DOHH2 (cell line): ENCODE measurements around the gene LDLRAD4.

Source experiments
- H3F3A ChIP-seq: fragments of 200-600 bp; sonication (generic), shearing (Covaris generic); 2 replicates; pipeline ENCODE4 v1.6.0; 2016; ENCODE audit warnings: antibody characterized with exemption, mild to moderate bottlenecking; ENCODE audit not compliant: control insufficient read depth, insufficient read depth
- H3K27ac ChIP-seq: fragments of 200-600 bp; sonication (generic); 2 replicates; pipeline ENCODE4 v1.5.1; 2014; ENCODE audit warnings: low read depth, mild to moderate bottlenecking, low read length, moderate library complexity
- H3K27me3 ChIP-seq: fragments of 200-600 bp; sonication (generic); 2 replicates; pipeline ENCODE4 v1.6.1; 2014; ENCODE audit warnings: mild to moderate bottlenecking, low read length, mixed read lengths; ENCODE audit not compliant: control insufficient read depth
- H3K36me3 ChIP-seq: fragments of 200-600 bp; sonication (generic); 2 replicates; pipeline ENCODE4 v1.6.1; 2014; ENCODE audit warnings: mild to moderate bottlenecking, low read length, moderate library complexity, mixed read lengths; ENCODE audit not compliant: control insufficient read depth
- H3K4me1 ChIP-seq: fragments of 200-600 bp; sonication (generic); 2 replicates; pipeline ENCODE4 v1.6.1; 2014; ENCODE audit warnings: mild to moderate bottlenecking, low read length, mixed read lengths; ENCODE audit not compliant: control insufficient read depth
- H3K4me2 ChIP-seq: fragments of 200-600 bp; sonication (generic); 2 replicates; pipeline ENCODE4 v1.6.0; 2014; ENCODE audit warnings: mild to moderate bottlenecking, low read length, moderate library complexity
- H3K4me3 ChIP-seq: fragments of 200-600 bp; sonication (generic); 2 replicates; pipeline ENCODE4 v1.5.1; 2014; ENCODE audit warnings: mild to moderate bottlenecking, low read length, mixed read lengths
- H3K79me2 ChIP-seq: fragments of 200-600 bp; sonication (generic); 2 replicates; pipeline ENCODE4 v1.6.1; 2014; ENCODE audit warnings: mild to moderate bottlenecking, low read length, mixed read lengths; ENCODE audit not compliant: control insufficient read depth
- H3K9me2 ChIP-seq: fragments of 200-600 bp; sonication (generic); replicated peaks from 2 replicates; pipeline ENCODE4 v1.6.1; 2014; ENCODE audit warnings: mild to moderate bottlenecking, low read length, mixed read lengths; ENCODE audit not compliant: control insufficient read depth
- H3K9me3 ChIP-seq: fragments of 200-600 bp; sonication (generic); 2 replicates; pipeline ENCODE4 v1.6.1; 2014; ENCODE audit warnings: antibody characterized with exemption, low read length, mixed read lengths; ENCODE audit not compliant: control insufficient read depth, insufficient read depth
- H4K20me1 ChIP-seq: fragments of 200-600 bp; sonication (generic); 2 replicates; pipeline ENCODE4 v1.6.0; 2014; ENCODE audit warnings: low read depth, mild to moderate bottlenecking, antibody characterized with exemption, low read length, moderate library complexity; ENCODE audit not compliant: control insufficient read depth, insufficient read depth
- EZH2phosphoT487 ChIP-seq: fragments of 200-600 bp; sonication (generic); IDR thresholded peaks from 2 replicates; pipeline ENCODE4 v1.6.1; 2017; ENCODE audit warnings: borderline replicate concordance, mild to moderate bottlenecking, antibody characterized with exemption, low read length, moderate library complexity, mixed read lengths
- TF ChIP-seq, protein P1 (sequence below): fragments of 200-600 bp; sonication (generic); IDR thresholded peaks from one replicate; pipeline ENCODE4 v1.5.1; 2014; ENCODE audit warnings: antibody characterized with exemption, mild to moderate bottlenecking, low read depth, low read length; ENCODE audit not compliant: poor library complexity, severe bottlenecking

Gene LDLRAD4

DNA sequence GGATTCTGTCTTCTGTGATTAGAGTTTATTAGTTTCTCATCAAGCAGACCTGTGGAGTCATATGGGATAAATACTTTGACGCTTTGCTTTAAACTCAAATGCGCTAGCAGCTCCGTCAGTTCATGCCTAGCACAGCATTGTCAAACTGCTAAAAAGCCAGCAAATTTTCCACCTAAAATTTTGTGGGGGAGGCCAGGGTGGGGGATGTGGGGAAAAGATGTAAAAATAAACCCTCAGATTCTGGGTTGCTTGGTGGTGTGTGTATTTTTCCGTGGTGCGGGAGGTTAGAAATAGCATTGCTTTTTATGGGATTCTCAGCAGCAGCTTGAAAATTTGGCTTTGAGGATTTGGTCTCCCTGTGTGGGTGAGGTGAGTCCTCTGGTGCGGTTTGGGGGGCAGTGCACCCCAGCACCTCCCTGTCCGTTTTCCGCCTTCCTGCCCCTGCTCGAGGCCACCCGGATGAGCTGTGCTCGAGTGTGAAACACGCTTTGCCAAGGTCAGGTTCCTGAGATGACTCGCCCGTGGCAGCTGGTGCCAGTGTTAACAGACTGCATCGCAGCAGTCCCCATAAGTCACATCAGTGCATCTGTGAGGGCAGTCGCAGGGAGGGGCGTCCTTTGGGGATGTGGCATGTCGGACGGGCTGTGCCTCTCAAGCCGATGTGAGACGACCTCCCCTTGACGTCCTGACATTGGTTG is 65.9 kb downstream of the LDLRAD4 start:
- H3K27me3 ChIP-seq: peaks cover 5% of the 10 kb centered on the region
- no peak overlapping the region for H3K4me2 ChIP-seq
- H3K36me3 ChIP-seq: no peaks in the 10 kb centered on the region
- H3F3A ChIP-seq: no peaks in the 10 kb centered on the region
- no peak overlapping the region for H3K4me3 ChIP-seq
- H3K9me2 ChIP-seq: no peaks in the 10 kb centered on the region
- H3K9me3 ChIP-seq: no peaks in the 10 kb centered on the region
- H3K79me2 ChIP-seq: no peaks in the 10 kb centered on the region
- H3K27ac ChIP-seq: no peak overlapping the region
- TF ChIP-seq, protein P1, sequence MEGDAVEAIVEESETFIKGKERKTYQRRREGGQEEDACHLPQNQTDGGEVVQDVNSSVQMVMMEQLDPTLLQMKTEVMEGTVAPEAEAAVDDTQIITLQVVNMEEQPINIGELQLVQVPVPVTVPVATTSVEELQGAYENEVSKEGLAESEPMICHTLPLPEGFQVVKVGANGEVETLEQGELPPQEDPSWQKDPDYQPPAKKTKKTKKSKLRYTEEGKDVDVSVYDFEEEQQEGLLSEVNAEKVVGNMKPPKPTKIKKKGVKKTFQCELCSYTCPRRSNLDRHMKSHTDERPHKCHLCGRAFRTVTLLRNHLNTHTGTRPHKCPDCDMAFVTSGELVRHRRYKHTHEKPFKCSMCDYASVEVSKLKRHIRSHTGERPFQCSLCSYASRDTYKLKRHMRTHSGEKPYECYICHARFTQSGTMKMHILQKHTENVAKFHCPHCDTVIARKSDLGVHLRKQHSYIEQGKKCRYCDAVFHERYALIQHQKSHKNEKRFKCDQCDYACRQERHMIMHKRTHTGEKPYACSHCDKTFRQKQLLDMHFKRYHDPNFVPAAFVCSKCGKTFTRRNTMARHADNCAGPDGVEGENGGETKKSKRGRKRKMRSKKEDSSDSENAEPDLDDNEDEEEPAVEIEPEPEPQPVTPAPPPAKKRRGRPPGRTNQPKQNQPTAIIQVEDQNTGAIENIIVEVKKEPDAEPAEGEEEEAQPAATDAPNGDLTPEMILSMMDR: no peak
- TF ChIP-seq EZH2phosphoT487: no peak
- H4K20me1 ChIP-seq: no peaks in the 10 kb centered on the region
- H3K4me1 ChIP-seq: no peaks in the 10 kb centered on the region

DNA sequence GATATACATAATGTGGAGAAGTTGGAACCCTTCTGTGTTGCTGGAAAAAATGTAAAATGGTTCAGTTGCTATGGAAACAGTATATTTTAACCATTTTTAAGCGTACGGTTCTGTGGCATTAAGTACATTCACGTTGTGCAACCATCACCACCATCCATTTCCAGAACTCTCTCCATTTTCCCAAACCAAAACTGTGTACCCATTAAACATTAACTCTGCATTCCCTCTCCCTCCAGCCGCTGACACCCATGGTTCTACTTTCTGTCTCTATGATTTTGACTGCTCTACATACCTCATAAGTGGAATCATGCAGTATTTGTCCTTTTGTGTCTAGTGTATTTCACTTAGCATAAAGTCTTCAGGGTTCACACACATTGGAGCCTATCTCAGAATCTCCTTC is 67.3 kb downstream of the LDLRAD4 start:
- Histone ChIP-seq H3F3A (no peaks in the 10 kb centered on the region), H3K36me3 (no peaks in the 10 kb centered on the region), H3K27ac (no peak overlapping the region), H3K9me2 (no peaks in the 10 kb centered on the region), H3K4me1 (no peaks in the 10 kb centered on the region), H3K4me2 (no peak overlapping the region), H3K9me3 (no peaks in the 10 kb centered on the region), H3K79me2 (no peaks in the 10 kb centered on the region), H3K27me3 (0 out of 2 replicates have a peak, but pooled peaks cover 3% of the 10 kb centered on the region), H3K4me3 (no peak overlapping the region), H4K20me1 (no peaks in the 10 kb centered on the region)
- no peak for TF ChIP-seq EZH2phosphoT487
- TF ChIP-seq, protein P1: no peak

DNA sequence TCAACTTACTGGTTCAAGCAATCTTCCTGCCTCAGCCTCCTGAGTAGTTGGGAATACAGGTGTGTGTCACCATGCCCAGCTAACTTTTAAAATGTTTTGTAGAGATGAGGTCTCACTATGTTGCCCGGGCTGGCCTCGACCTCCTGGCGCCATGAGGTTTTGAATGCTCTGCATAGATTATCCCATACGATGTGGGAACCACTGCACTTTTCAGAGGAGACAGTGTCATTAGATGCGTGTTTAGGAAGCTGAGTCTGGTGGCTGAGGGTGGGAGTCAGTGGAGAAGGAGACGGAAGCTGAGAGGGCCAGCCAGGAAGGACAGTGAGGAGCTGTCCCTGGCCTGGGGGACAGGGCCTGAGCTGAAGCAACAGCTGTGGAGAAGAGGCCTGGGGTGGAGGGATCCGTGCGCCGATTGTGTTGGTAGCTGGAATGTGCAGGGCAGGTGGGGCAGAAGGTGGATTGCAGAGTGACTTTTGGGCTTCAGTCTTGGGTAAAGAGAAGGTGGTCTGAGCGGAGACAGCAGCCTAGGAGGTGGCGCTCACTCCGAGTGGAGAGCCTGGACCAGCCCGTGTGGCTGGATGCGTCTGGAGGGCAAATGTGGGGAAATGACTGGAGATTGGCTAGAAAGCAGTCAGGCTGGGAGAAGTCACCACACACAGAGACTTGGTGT is 68.0 kb downstream of the LDLRAD4 start:
- H3K9me2 ChIP-seq: no peaks in the 10 kb centered on the region
- H3K4me2 ChIP-seq: no peak overlapping the region
- H3K27ac ChIP-seq: no peak overlapping the region
- H3K27me3 ChIP-seq: peaks cover 3% of the 10 kb centered on the region; the same call in 1 of the 2 replicates
- H3F3A ChIP-seq: no peaks in the 10 kb centered on the region
- H4K20me1 ChIP-seq: no peaks in the 10 kb centered on the region
- TF ChIP-seq, protein P1: no peak
- TF ChIP-seq EZH2phosphoT487: no peak
- H3K36me3 ChIP-seq: no peaks in the 10 kb centered on the region
- no peaks in the 10 kb centered on the region for H3K4me1 ChIP-seq
- H3K79me2 ChIP-seq: no peaks in the 10 kb centered on the region
- no peaks in the 10 kb centered on the region for H3K9me3 ChIP-seq
- no peak overlapping the region for H3K4me3 ChIP-seq
